ENCODE measurements around the gene ZNF652.
"Not testable (repeated sequence)": the region's sequence is repeated elsewhere in the genome, so short reads cannot be mapped to it uniquely, and the experiment has no call there.

Gene ZNF652

DNA sequence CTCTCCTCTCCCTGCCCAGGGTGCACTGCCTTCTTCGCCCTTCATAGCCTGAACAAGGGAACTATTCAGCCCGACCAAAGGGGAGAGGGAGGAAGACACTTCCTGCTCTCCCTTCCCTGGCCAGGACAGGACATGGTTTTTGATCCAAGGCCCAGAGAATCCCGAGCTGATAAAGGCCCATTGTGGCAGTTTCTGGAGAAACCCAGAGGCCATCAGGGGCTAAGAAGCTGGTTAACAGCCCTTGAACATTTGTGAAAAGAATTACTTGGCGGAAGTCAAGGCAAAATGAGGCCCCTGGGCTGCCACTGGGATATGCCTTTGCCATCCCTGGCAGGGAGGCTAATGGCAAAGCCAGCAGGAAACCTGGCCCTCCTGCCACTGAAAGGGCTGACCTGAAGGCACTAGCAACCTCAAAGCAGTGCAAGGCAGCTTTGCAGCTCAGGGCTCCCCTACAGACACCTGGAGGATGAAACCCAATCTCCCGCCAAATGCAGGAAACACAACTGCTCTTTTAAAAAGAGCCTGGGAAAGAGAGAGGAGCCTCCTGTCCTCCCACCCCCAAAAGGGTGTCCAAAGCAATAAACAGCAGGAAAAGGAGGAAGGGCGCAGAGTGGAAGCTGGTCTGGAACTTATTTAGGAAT is 40.0 kb upstream of the ZNF652 start:
- H3K9me3 ChIP-seq (ENCODE audit: control insufficient read depth in 2 of 2, low read length in 2 of 2), result no peaks in the 10 kb centered on the region
- no peak overlapping the region for H3K4me3 ChIP-seq (ENCODE audit: low read length in 2 of 2)
- peaks cover 39 to 41% of the 10 kb centered on the region in 2 donors for H3K36me3 ChIP-seq (ENCODE audit: control insufficient read depth in 2 of 2, insufficient read depth in 2 of 2, low read length in 2 of 2)
- H3K27ac ChIP-seq (ENCODE audit: low read depth in 2 of 2, low read length in 2 of 2), result no peak overlapping the region
- H3K27me3 ChIP-seq (ENCODE audit: control insufficient read depth in 2 of 2, insufficient read depth in 2 of 2, low read length in 2 of 2), result no peaks in the 10 kb centered on the region
- no peak overlapping the region for H3K9ac ChIP-seq (ENCODE audit: low read depth in 1 of 2, low read length in 2 of 2)
- no peaks in the 10 kb centered on the region for H3K4me1 ChIP-seq (ENCODE audit: control insufficient read depth in 2 of 2, insufficient read depth in 2 of 2, low read length in 2 of 2)

DNA sequence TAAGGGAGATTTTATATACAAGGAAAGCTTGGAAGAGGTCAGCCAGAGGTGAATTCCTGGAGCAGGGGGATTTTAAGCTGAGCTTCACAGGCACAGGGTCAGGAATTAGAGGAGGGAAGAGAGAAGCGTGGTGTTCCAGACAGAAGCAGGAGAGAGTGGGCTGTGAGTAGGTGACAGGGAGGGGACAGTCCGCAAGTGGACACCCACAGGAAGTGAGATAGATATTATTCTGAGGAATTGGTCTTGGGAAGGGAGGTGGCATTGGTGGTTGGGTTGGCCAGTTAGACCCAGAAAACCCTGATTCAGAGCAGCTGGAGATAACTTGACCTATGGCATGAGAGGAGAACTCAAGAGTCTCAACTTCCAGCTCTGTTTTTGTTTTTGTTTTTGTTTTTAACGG is 37.9 kb upstream of the ZNF652 start:
- H3K27ac ChIP-seq (ENCODE audit: low read depth in 2 of 2, low read length in 2 of 2), result no peak overlapping the region
- no peak overlapping the region for H3K9ac ChIP-seq (ENCODE audit: low read depth in 1 of 2, low read length in 2 of 2)

DNA sequence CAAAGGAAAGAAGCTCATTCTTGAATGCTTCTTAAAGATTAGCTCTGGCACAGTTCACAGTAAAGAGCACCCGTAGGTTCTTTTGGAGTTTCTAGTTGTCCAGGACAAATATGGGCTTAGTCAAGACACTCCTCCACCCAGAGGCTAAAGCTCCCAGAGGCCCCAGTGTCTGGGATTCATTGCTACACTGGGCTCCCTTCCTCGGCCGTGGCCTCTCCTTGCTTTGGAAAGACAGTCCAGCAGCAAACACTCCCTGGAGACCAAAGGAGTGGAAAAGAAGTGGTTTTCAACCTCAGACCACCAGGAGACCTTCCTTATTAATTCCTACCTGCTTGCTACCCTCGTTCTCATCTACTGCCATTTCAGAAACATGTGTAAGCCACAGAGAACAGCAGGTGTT is 35.5 kb upstream of the ZNF652 start:
- Histone ChIP-seq H3K27ac (ENCODE audit: low read depth in 2 of 2, low read length in 2 of 2) (no peak overlapping the region), H3K4me3 (ENCODE audit: low read length in 2 of 2) (no peak overlapping the region), H3K4me1 (ENCODE audit: control insufficient read depth in 2 of 2, insufficient read depth in 2 of 2, low read length in 2 of 2) (peaks cover 3% of the 10 kb centered on the region in 2 donors), H3K9ac (ENCODE audit: low read depth in 1 of 2, low read length in 2 of 2) (no peak overlapping the region), H3K36me3 (ENCODE audit: control insufficient read depth in 2 of 2, insufficient read depth in 2 of 2, low read length in 2 of 2) (peaks cover 0 to under 1% of the 10 kb centered on the region in 2 donors), H3K9me3 (ENCODE audit: control insufficient read depth in 2 of 2, low read length in 2 of 2) (no peaks in the 10 kb centered on the region), H3K27me3 (ENCODE audit: control insufficient read depth in 2 of 2, insufficient read depth in 2 of 2, low read length in 2 of 2) (no peaks in the 10 kb centered on the region)

More for the DNA sequence above, 37.9 kb upstream of the ZNF652 start:
- peaks cover 19 to 20% of the 10 kb centered on the region in 2 donors for H3K36me3 ChIP-seq (ENCODE audit: control insufficient read depth in 2 of 2, insufficient read depth in 2 of 2, low read length in 2 of 2)
- H3K27me3 ChIP-seq (ENCODE audit: control insufficient read depth in 2 of 2, insufficient read depth in 2 of 2, low read length in 2 of 2), result no peaks in the 10 kb centered on the region
- H3K4me3 ChIP-seq (ENCODE audit: low read length in 2 of 2), result no peak overlapping the region
- H3K9me3 ChIP-seq (ENCODE audit: control insufficient read depth in 2 of 2, low read length in 2 of 2), result no peaks in the 10 kb centered on the region
- no peaks in the 10 kb centered on the region for H3K4me1 ChIP-seq (ENCODE audit: control insufficient read depth in 2 of 2, insufficient read depth in 2 of 2, low read length in 2 of 2)

DNA sequence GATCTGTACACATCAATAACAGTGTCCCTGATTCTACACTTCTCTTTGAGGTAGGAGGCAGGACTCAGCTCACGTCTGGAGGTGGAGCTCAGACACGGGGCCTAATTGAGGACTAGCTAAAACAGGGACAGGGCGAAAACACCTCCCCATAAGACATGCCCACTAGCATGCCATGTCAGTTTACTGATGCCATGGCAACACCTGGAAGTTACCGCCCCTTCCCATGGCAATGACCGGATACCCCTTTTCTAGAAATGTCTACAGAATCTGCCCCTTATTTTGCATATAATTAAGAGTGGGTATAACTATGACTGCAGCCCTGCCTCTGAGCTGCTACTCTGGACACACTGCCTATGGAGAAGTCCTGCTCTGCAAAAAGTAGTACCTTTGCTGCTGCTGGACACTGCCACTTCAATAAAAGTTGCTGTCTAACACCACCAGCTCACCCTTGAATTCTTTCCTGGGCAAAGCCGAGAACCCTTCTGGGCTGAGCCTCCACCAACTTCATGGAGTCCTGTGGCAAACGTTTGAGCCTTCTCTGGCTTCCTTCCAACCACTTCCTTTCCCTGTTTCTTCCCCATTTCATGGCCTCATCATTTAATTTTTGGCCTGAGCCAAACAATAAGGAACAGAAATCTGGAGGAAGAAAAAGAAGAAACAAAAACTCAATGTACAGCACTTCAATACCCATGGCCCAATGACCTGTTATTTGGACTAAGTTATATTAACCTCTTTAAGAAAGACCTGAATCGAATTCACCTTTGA is 31.6 kb upstream of the ZNF652 start:
- Histone ChIP-seq H3K27ac (ENCODE audit: low read depth in 2 of 2, low read length in 2 of 2) (no peak overlapping the region), H3K9me3 (ENCODE audit: control insufficient read depth in 2 of 2, low read length in 2 of 2) (no peaks in the 10 kb centered on the region), H3K27me3 (ENCODE audit: control insufficient read depth in 2 of 2, insufficient read depth in 2 of 2, low read length in 2 of 2) (no peaks in the 10 kb centered on the region), H3K4me1 (ENCODE audit: control insufficient read depth in 2 of 2, insufficient read depth in 2 of 2, low read length in 2 of 2) (peaks cover 15 to 20% of the 10 kb centered on the region in 2 donors), H3K4me3 (ENCODE audit: low read length in 2 of 2) (no peak overlapping the region), H3K36me3 (ENCODE audit: control insufficient read depth in 2 of 2, insufficient read depth in 2 of 2, low read length in 2 of 2) (no peaks in the 10 kb centered on the region), H3K9ac (ENCODE audit: low read depth in 1 of 2, low read length in 2 of 2) (no peak overlapping the region)

DNA sequence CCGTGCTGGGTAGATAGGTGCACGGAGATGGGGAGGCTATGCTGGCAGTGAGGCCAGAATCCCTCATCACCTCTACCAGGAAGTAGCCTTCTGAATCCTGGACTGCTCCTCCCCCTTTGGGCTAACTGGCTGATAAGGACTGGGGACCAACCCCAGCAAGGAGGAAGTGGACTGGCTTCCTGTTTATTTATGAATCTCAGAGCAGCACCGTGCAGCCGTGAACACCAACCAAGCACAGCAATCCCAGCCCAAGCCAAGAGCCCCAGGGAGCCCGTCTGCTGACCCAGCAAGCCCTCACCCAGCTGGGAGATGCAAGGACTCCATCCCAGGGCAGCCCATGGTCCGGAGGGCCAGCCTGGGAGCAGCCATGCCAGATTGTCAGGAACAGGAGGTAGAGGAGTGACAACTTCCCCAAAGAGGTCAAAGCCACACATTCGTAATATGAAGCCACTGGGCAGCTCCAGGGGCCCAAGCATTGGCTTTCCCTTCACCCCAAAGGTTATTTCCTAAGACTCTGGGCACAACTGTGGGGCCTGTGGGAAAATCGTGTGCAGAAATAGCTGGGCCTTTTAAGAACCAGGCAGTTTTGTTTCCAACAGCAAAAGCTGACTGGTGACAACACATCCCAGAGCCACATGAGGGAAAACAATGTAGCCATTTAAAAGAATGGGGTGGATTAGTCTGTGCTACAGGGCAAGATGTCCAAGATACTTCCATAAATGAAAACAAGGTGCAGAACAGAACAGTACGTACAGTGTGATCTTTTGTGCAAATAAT is 28.7 kb upstream of the ZNF652 start:
- H3K4me1 ChIP-seq (ENCODE audit: control insufficient read depth in 2 of 2, insufficient read depth in 2 of 2, low read length in 2 of 2), result peaks cover 15 to 33% of the 10 kb centered on the region in 2 donors
- H3K9me3 ChIP-seq (ENCODE audit: control insufficient read depth in 2 of 2, low read length in 2 of 2), result no peaks in the 10 kb centered on the region
- H3K27ac ChIP-seq (ENCODE audit: low read depth in 2 of 2, low read length in 2 of 2), result peak overlapping the region; percentile 76 to 86
- no peaks in the 10 kb centered on the region for H3K36me3 ChIP-seq (ENCODE audit: control insufficient read depth in 2 of 2, insufficient read depth in 2 of 2, low read length in 2 of 2)
- H3K9ac ChIP-seq (ENCODE audit: low read depth in 1 of 2, low read length in 2 of 2), result peak overlapping the region; percentile 36 to 41
- H3K27me3 ChIP-seq (ENCODE audit: control insufficient read depth in 2 of 2, insufficient read depth in 2 of 2, low read length in 2 of 2), result no peaks in the 10 kb centered on the region
- H3K4me3 ChIP-seq (ENCODE audit: low read length in 2 of 2), result peak overlapping the region; percentile 54 to 59

DNA sequence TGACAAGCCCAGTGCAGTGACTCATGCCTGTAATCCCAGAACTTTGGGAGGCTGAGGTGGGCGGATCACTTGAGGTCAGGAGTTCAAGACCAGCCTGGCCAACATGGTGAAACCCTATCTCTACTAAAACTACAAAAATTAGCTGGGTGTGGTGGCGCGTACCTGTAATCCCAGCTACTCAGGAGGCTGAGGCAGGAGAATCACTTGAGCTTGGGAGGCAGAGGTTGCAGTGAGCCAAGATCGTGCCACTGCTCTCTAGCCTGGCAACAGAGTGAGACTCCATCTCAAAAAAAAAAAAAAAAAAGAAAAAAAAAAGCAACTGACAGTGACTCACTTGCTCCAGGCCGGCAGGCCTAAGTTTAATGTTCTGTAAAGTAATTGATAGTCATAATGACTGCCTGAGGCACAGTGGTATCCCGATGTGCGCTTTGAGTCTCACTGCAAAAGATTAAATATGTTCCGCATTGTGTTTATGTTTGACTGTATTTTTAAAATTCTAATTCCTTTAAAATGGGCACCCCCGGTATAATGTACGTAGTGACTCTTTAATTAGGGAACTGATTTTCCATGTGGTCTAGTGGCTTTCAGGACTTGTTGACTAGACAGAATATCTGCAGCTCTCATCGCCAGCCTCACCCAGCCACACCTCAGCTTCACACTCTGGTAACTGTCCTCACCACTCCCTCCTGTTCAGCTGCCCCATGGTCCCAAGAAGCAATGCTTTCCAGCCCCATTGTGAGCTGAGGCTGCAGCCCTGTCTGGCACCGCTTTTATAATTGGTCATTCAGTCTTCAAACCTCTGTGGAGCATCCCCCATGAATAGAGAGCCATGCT is 27.7 kb upstream of the ZNF652 start:
- H3K4me1 ChIP-seq (ENCODE audit: control insufficient read depth in 2 of 2, insufficient read depth in 2 of 2, low read length in 2 of 2), result peaks cover 12 to 31% of the 10 kb centered on the region in 2 donors
- H3K9me3 ChIP-seq (ENCODE audit: control insufficient read depth in 2 of 2, low read length in 2 of 2); H3K27me3 ChIP-seq (ENCODE audit: control insufficient read depth in 2 of 2, insufficient read depth in 2 of 2, low read length in 2 of 2); H3K36me3 ChIP-seq (ENCODE audit: control insufficient read depth in 2 of 2, insufficient read depth in 2 of 2, low read length in 2 of 2): not testable (repeated sequence)
- peak overlapping the region; percentile 76 to 86 for H3K27ac ChIP-seq (ENCODE audit: low read depth in 2 of 2, low read length in 2 of 2)
- peak overlapping the region in 1 of 2 donors; percentile 41 for H3K4me3 ChIP-seq (ENCODE audit: low read length in 2 of 2)
- peak overlapping the region in 1 of 2 donors; percentile 41 for H3K9ac ChIP-seq (ENCODE audit: low read depth in 1 of 2, low read length in 2 of 2)

DNA sequence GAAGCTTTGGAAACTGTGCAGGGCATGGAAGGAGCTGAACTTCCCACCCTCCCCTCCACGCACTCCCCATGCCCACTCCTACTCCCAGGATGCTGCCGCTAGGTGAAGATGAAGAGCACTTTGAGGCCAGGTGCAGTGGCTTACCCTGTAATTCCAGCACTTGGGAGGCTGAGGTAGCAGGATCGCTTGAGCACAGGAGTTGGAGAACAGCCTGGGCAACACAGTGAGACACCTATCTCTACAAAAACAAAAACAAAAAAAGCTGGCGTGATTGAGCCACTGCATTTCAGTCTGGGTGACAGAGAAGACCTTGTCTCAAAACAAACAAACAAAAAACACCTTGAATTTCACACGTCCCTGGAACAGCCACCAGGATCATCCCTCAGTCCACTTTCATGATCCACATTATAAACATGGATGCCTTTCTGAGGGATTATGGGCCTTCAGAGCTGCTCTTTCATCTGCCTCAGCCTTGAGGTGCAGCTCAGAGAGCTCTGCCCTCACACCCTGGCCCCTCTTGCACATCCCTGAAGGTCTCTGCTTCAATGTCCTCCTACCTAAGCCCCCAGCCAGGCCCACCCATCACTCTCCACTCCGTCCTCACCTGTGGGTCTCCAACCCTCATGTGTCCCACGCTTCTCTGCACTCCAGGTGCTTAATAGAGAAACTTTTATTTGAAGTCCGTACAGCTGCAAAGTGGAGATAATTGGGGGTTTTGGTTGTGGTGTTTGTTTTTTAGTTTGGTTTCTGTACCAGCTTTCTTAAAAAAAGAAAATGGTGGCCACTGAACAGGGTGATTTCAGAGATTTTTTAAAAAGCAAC is 26.9 kb upstream of the ZNF652 start:
- Histone ChIP-seq H3K9me3 (ENCODE audit: control insufficient read depth in 2 of 2, low read length in 2 of 2) (no peaks in the 10 kb centered on the region), H3K36me3 (ENCODE audit: control insufficient read depth in 2 of 2, insufficient read depth in 2 of 2, low read length in 2 of 2) (no peaks in the 10 kb centered on the region), H3K4me3 (ENCODE audit: low read length in 2 of 2) (no peak overlapping the region), H3K27ac (ENCODE audit: low read depth in 2 of 2, low read length in 2 of 2) (peak overlapping the region; percentile 16 to 86), H3K27me3 (ENCODE audit: control insufficient read depth in 2 of 2, insufficient read depth in 2 of 2, low read length in 2 of 2) (no peaks in the 10 kb centered on the region), H3K4me1 (ENCODE audit: control insufficient read depth in 2 of 2, insufficient read depth in 2 of 2, low read length in 2 of 2) (peaks cover 12 to 30% of the 10 kb centered on the region in 2 donors), H3K9ac (ENCODE audit: low read depth in 1 of 2, low read length in 2 of 2) (no peak overlapping the region)

DNA sequence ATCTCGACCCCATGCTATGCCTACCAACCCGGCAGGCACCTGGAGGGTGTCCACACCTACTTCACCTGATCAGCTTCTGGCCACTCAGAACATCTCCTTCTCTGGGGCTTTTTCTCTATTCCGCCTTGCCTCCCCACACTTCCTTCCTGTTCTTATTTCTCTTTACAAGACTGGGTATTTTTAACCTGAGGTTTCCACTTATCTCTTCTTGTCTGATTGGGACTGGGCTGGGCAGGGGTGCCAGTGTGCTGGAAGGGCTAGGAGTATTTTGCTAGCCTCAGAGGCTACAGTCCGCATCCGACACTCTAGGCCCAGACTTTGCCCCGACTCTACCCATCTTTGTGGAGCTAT is 26.2 kb upstream of the ZNF652 start:
- H3K27me3 ChIP-seq (ENCODE audit: control insufficient read depth in 2 of 2, insufficient read depth in 2 of 2, low read length in 2 of 2), result peaks cover 0 to 2% of the 10 kb centered on the region in 2 donors
- H3K36me3 ChIP-seq (ENCODE audit: control insufficient read depth in 2 of 2, insufficient read depth in 2 of 2, low read length in 2 of 2), result no peaks in the 10 kb centered on the region
- no peak overlapping the region for H3K4me3 ChIP-seq (ENCODE audit: low read length in 2 of 2)
- H3K9ac ChIP-seq (ENCODE audit: low read depth in 1 of 2, low read length in 2 of 2), result no peak overlapping the region
- peak overlapping the region; percentile 35 to 86 for H3K27ac ChIP-seq (ENCODE audit: low read depth in 2 of 2, low read length in 2 of 2)
- peaks cover 12 to 30% of the 10 kb centered on the region in 2 donors for H3K4me1 ChIP-seq (ENCODE audit: control insufficient read depth in 2 of 2, insufficient read depth in 2 of 2, low read length in 2 of 2)
- H3K9me3 ChIP-seq (ENCODE audit: control insufficient read depth in 2 of 2, low read length in 2 of 2), result no peaks in the 10 kb centered on the region
